BE2C (cell line): ENCODE data around the gene PLD5.

Experiments
- DNase-seq: peaks from one replicate; pipeline ENCODE4 v3.0.0-alpha.2; 2020
- H3K27me3 ChIP-seq: fragments of 250-450 bp; sonication (Bioruptor Pico); 2 replicates; pipeline ENCODE4 v1.5.1; 2020; ENCODE audit warnings: mild to moderate bottlenecking
- H3K36me3 ChIP-seq: fragments of 250-450 bp; sonication (Bioruptor Pico); 2 replicates; pipeline ENCODE4 v1.5.1; 2020; ENCODE audit warnings: mild to moderate bottlenecking
- H3K4me1 ChIP-seq: fragments of 250-450 bp; sonication (Bioruptor Pico); 2 replicates; pipeline ENCODE4 v1.5.1; 2020
- H3K4me3 ChIP-seq: 2 replicates; pipeline ENCODE4 v1.5.1; 2011; ENCODE audit warnings: low read depth, low read length
- H3K9me3 ChIP-seq: fragments of 250-450 bp; sonication (Bioruptor Pico); 2 replicates; pipeline ENCODE4 v1.5.1; 2020
- TF ChIP-seq, protein P1 (sequence below): IDR thresholded peaks from 2 replicates; pipeline ENCODE4 v1.5.1; 2012; ENCODE audit warnings: mild to moderate bottlenecking, low read depth, low read length

The PLD5 gene

DNA sequence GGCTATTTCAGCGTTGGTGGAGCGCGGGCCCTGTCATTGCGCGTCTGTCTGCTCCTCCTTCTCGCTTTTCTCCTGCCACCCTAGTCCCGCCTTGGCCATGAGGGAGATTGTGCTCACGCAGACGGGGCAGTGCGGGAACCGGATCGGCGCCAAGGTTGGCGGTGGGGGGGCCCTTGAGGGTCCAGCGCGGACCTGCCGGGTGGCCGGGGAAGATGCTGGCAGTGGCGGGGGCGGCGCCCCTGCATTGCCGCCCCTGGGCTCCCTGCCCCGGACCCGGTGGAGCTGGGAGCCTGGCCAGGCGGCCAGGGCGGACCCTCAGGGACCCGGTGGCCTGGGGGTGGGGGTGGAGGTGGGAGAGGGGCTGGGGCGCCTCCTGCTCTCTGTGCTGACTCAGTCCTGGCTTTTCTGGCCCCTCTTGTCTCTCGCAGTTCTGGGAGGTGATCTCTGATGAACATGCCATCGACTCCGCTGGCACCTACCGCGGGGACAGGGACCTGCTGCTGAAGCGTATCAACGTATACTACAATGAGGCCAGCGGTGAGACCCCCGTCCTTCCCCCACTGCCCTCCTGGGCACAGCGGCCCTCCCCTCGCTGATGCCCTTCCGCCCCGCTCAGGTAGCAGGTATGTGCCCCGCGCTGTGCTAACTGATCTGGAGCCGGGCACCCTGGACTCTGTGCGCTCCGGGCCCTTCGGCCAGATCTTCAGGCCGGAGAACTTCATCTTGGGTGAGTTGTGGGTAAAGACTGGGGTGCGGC, 467.3 kb downstream of the PLD5 start:
- DNase-seq: no peak
- TF ChIP-seq, protein P1, sequence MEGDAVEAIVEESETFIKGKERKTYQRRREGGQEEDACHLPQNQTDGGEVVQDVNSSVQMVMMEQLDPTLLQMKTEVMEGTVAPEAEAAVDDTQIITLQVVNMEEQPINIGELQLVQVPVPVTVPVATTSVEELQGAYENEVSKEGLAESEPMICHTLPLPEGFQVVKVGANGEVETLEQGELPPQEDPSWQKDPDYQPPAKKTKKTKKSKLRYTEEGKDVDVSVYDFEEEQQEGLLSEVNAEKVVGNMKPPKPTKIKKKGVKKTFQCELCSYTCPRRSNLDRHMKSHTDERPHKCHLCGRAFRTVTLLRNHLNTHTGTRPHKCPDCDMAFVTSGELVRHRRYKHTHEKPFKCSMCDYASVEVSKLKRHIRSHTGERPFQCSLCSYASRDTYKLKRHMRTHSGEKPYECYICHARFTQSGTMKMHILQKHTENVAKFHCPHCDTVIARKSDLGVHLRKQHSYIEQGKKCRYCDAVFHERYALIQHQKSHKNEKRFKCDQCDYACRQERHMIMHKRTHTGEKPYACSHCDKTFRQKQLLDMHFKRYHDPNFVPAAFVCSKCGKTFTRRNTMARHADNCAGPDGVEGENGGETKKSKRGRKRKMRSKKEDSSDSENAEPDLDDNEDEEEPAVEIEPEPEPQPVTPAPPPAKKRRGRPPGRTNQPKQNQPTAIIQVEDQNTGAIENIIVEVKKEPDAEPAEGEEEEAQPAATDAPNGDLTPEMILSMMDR: no peak
- H3K9me3 ChIP-seq: no peaks in the 10 kb centered on the region
- no peaks in the 10 kb centered on the region for H3K27me3 ChIP-seq
- no peaks in the 10 kb centered on the region for H3K36me3 ChIP-seq
- H3K4me3 ChIP-seq: no peak overlapping the region
- H3K4me1 ChIP-seq: no peaks in the 10 kb centered on the region

DNA sequence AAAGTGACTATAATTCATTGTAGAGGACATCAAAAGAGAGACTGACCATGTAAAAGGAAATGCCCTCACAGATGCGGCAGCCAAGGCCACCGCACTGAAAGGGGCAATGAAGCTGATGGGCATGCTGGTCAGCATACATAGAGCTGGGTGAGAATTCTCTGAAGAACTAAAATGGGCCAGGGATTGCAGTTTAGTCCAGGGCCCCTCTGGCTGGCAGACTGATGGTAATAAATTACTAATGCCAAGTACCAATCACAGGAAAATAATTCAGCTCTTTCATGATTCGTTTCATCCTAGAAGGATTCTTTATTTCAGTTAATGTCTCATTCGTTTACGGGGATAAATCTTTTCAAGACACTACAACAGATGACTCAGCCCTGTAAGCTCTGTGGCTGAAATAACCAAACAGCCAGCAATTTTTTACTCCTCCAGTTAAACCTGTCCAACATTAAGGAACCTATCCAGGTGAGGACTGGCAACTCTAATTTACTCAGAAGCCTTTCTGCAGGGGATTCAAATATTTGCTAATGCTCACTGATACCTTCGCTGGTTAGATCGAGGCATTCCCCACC, 468.7 kb downstream of the PLD5 start:
- TF ChIP-seq, protein P1: no peak
- no peak for DNase-seq
- Histone ChIP-seq H3K4me3 (no peak overlapping the region), H3K9me3 (no peaks in the 10 kb centered on the region), H3K27me3 (no peaks in the 10 kb centered on the region), H3K36me3 (no peaks in the 10 kb centered on the region), H3K4me1 (no peaks in the 10 kb centered on the region)

DNA sequence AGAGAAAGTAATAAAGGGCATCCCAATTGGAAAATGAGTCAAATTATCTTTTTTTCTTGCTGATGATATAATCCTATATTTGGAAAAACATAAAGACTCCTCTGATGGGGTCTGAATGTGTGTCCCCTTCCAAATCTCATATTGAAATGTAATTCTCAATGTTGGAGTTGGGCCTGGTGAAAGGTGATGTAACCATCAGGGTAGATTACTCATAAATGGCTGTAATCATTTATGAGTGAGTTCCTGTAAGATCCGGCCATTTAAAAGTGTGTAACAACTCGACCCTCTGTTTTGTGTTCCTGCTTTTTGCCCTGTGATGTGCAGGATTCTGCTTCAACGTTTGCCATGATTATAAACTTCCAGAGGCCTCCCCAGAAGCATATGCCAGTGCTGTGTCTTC, 481.3 kb downstream of the PLD5 start:
- no peak overlapping the region for H3K4me3 ChIP-seq
- no peaks in the 10 kb centered on the region for H3K36me3 ChIP-seq
- DNase-seq: no peak
- H3K4me1 ChIP-seq: no peaks in the 10 kb centered on the region
- TF ChIP-seq, protein P1: no peak
- H3K9me3 ChIP-seq: no peaks in the 10 kb centered on the region
- H3K27me3 ChIP-seq: no peaks in the 10 kb centered on the region

DNA sequence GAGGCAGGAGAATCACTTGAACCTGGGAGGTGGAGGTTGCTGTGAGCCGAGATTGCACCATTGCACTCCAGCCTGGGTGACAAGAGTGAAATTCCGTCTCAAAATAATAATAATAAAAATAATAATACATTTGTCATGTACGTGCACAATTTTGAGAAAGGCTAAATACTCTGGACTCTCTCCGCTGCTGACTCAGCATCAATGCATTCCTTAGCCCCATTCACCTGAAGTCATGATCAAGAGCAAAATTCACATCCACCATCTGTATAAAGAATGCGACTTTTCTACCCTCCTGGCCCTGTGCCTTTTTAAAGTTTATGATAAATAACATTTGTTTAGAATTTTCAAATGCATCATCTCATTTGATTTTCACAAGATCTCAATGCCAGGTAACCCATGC, 490.1 kb downstream of the PLD5 start:
- no peaks in the 10 kb centered on the region for H3K36me3 ChIP-seq
- no peaks in the 10 kb centered on the region; the same call in 1 of the 2 replicates for H3K4me1 ChIP-seq
- no peaks in the 10 kb centered on the region for H3K9me3 ChIP-seq
- H3K4me3 ChIP-seq: no peak overlapping the region
- DNase-seq: no peak
- H3K27me3 ChIP-seq: no peaks in the 10 kb centered on the region
- TF ChIP-seq, protein P1: no peak

DNA sequence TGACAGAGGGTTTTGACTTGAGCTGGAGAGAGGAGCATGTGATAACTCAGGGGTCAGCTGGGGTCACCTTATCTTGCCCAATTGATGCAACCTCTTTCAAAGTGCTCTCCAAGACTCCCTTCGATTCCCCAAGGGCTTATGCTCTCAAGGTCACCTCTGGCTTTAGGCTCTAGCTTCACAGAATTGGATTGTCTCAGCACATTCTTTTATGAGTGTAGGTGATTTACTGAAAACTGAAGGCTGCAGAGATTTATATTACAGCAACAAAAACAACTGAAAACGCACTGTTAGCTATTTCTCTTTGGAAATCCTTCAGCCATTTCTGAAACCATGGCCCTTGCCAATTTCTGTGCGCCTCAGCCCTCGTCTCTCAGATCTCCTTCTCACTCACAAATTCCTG, 491.1 kb downstream of the PLD5 start:
- Histone ChIP-seq H3K4me1 (no peaks in the 10 kb centered on the region; the same call in 1 of the 2 replicates), H3K27me3 (no peaks in the 10 kb centered on the region), H3K9me3 (no peaks in the 10 kb centered on the region), H3K4me3 (no peak overlapping the region), H3K36me3 (no peaks in the 10 kb centered on the region)
- TF ChIP-seq, protein P1: no peak
- DNase-seq: no peak
